K562 (cell line): ENCODE results near the gene PLA2G4F.

Experiments
- ARNT ChIP-seq, 2 experiments: fragments of 450-650 bp; IDR thresholded peaks; 2 replicates each; pipeline ENCODE4 v1.6.1; 2016; ENCODE audit warnings: mild to moderate bottlenecking in 1 of 2
- EZH2 ChIP-seq: IDR thresholded peaks from 2 replicates; pipeline ENCODE4 v1.6.1; 2012; ENCODE audit warnings: low read depth, mild to moderate bottlenecking, inconsistent platforms, low read length, borderline replicate concordance
- HCFC1 ChIP-seq: IDR thresholded peaks from 2 replicates; pipeline ENCODE4 v1.6.1; 2012; ENCODE audit warnings: low read depth, low read length, improper control_type of control experiment
- MEF2A ChIP-seq: IDR thresholded peaks from 2 replicates; pipeline ENCODE4 v1.6.1; 2011; ENCODE audit warnings: low read depth, mild to moderate bottlenecking, low read length, moderate library complexity; ENCODE audit not compliant: control insufficient read depth
- POLR2AphosphoS5 ChIP-seq: IDR thresholded peaks from 2 replicates; pipeline ENCODE4 v1.6.1; 2011; ENCODE audit warnings: mild to moderate bottlenecking, low read depth, low read length, moderate library complexity; ENCODE audit not compliant: control insufficient read depth, insufficient read depth
- TBL1XR1 ChIP-seq, 2 experiments: IDR thresholded peaks; 2 replicates each; pipeline ENCODE4 v1.6.1; 2012; ENCODE audit warnings: improper control_type of control experiment in 2 of 2, low read length in 2 of 2, mild to moderate bottlenecking in 1 of 2
- ZBED1 ChIP-seq: IDR thresholded peaks from 2 replicates; pipeline ENCODE4 v1.6.1; 2014
- ZNF75A ChIP-seq: fragments of 450-650 bp; formaldehyde crosslinking; IDR thresholded peaks from 2 replicates; pipeline ENCODE4 v1.4.0; 2020; ENCODE audit warnings: mild to moderate bottlenecking
- TF ChIP-seq, protein P1 (sequence below), 2 experiments: fragments of 450-650 bp in 1 of 2; IDR thresholded peaks; 2 replicates each; pipeline ENCODE4 v1.6.1; 2011 to 2017; ENCODE audit warnings: low read depth in 2 of 2, antibody characterized with exemption in 1 of 2, borderline replicate concordance in 1 of 2, low read length in 1 of 2, mild to moderate bottlenecking in 1 of 2, mixed read lengths in 1 of 2; ENCODE audit not compliant: control insufficient read depth in 1 of 2
- TF ChIP-seq, protein P2 (sequence below): sonication (generic); IDR thresholded peaks from 2 replicates; pipeline ENCODE4 v1.6.1; 2016
- TF ChIP-seq, protein P3 (sequence below), 2 experiments: fragments of 450-650 bp; formaldehyde crosslinking in 1 of 2; IDR thresholded peaks; 2 replicates each; pipeline versions ENCODE4 v1.4.0 to v1.6.1; 2014 to 2020; ENCODE audit warnings: mild to moderate bottlenecking in 2 of 2, borderline replicate concordance in 1 of 2, low read depth in 1 of 2

DNA sequence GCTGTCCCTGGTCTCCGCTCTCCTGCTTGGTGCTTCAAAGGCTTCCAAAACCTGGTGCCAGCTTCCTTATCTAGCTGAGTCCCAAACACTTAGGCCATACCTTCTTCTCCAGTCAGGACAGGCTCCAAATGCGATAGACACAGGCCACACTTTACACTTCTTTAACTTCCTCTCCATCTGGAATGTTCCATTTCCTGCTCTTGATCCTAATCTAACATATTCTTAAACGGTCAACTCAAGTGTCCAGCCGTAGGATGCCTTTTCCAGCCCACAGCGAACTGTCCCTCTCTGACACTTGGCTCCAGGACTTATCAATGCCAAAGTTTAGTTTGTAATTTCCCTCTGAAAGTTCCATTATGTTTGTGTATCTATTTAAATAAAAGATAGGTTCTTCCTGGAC is 19.2 kb upstream of the PLA2G4F start:
- TF ChIP-seq ZNF75A (CRISPR knock-in tag) (no peak), TBL1XR1 (IDR thresholded peaks at IDR 0.05; ENCODE audit: low read length in 2 of 2) (no peak), ZBED1 (no peak), POLR2AphosphoS5 (no peak), EZH2 (no peak), MEF2A (no peak), HCFC1 (no peak), ARNT (IDR thresholded peaks at IDR 0.05) (no peak)
- TF ChIP-seq, protein P1, sequence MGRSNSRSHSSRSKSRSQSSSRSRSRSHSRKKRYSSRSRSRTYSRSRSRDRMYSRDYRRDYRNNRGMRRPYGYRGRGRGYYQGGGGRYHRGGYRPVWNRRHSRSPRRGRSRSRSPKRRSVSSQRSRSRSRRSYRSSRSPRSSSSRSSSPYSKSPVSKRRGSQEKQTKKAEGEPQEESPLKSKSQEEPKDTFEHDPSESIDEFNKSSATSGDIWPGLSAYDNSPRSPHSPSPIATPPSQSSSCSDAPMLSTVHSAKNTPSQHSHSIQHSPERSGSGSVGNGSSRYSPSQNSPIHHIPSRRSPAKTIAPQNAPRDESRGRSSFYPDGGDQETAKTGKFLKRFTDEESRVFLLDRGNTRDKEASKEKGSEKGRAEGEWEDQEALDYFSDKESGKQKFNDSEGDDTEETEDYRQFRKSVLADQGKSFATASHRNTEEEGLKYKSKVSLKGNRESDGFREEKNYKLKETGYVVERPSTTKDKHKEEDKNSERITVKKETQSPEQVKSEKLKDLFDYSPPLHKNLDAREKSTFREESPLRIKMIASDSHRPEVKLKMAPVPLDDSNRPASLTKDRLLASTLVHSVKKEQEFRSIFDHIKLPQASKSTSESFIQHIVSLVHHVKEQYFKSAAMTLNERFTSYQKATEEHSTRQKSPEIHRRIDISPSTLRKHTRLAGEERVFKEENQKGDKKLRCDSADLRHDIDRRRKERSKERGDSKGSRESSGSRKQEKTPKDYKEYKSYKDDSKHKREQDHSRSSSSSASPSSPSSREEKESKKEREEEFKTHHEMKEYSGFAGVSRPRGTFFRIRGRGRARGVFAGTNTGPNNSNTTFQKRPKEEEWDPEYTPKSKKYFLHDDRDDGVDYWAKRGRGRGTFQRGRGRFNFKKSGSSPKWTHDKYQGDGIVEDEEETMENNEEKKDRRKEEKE (IDR thresholded peaks at IDR 0.05; ENCODE audit: borderline replicate concordance in 1 of 2, control insufficient read depth in 1 of 2, low read depth in 2 of 2, low read length in 1 of 2) = no peak
- TF ChIP-seq, protein P2, sequence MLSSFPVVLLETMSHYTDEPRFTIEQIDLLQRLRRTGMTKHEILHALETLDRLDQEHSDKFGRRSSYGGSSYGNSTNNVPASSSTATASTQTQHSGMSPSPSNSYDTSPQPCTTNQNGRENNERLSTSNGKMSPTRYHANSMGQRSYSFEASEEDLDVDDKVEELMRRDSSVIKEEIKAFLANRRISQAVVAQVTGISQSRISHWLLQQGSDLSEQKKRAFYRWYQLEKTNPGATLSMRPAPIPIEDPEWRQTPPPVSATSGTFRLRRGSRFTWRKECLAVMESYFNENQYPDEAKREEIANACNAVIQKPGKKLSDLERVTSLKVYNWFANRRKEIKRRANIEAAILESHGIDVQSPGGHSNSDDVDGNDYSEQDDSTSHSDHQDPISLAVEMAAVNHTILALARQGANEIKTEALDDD = no peak
- TF ChIP-seq, protein P3, sequence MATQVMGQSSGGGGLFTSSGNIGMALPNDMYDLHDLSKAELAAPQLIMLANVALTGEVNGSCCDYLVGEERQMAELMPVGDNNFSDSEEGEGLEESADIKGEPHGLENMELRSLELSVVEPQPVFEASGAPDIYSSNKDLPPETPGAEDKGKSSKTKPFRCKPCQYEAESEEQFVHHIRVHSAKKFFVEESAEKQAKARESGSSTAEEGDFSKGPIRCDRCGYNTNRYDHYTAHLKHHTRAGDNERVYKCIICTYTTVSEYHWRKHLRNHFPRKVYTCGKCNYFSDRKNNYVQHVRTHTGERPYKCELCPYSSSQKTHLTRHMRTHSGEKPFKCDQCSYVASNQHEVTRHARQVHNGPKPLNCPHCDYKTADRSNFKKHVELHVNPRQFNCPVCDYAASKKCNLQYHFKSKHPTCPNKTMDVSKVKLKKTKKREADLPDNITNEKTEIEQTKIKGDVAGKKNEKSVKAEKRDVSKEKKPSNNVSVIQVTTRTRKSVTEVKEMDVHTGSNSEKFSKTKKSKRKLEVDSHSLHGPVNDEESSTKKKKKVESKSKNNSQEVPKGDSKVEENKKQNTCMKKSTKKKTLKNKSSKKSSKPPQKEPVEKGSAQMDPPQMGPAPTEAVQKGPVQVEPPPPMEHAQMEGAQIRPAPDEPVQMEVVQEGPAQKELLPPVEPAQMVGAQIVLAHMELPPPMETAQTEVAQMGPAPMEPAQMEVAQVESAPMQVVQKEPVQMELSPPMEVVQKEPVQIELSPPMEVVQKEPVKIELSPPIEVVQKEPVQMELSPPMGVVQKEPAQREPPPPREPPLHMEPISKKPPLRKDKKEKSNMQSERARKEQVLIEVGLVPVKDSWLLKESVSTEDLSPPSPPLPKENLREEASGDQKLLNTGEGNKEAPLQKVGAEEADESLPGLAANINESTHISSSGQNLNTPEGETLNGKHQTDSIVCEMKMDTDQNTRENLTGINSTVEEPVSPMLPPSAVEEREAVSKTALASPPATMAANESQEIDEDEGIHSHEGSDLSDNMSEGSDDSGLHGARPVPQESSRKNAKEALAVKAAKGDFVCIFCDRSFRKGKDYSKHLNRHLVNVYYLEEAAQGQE (IDR thresholded peaks at IDR 0.05; ENCODE audit: borderline replicate concordance) = no peak
- TF ChIP-seq, protein P3 (CRISPR knock-in tag; IDR thresholded peaks at IDR 0.05; ENCODE audit: low read depth) = no peak
